ENCODE data around the gene ARFGEF3.

The ARFGEF3 gene

GRCh38 chr6:138219398-138219797 lies 57.7 kb downstream of the ARFGEF3 start:
- Histone ChIP-seq H3K79me1 (replicated peaks; ENCODE audit: low read length, poor library complexity, severe bottlenecking) (no peaks in the 10 kb centered on the region), H3K4me1 (ENCODE audit: control insufficient read depth, insufficient read depth, low read depth, low read length) (no peaks in the 10 kb centered on the region), H3K4me3 (ENCODE audit: insufficient read depth in 1 of 2, low read depth in 1 of 2, low read length in 2 of 2) (no peak overlapping the region), H3K27ac (ENCODE audit: low read length, poor library complexity, severe bottlenecking) (no peak overlapping the region), H3K18ac (ENCODE audit: low read depth in 1 of 2, low read length in 2 of 2) (peak overlapping the region in 1 of 2 experiments; percentile 48), H2BK15ac (ENCODE audit: low read depth, poor library complexity, severe bottlenecking) (no peak overlapping the region), H3K23ac (ENCODE audit: low read length in 2 of 2) (no peak overlapping the region), H4K8ac (ENCODE audit: low read length) (no peak overlapping the region), H3K27me3 (ENCODE audit: control insufficient read depth in 1 of 2, insufficient read depth in 1 of 2, low read length in 2 of 2) (peaks cover 0 to 18% of the 10 kb centered on the region in 2 experiments), H2AK5ac (ENCODE audit: low read length, severe bottlenecking) (no peak overlapping the region), H3K4ac (ENCODE audit: low read depth in 1 of 2, low read length in 2 of 2) (no peak overlapping the region), H3K9me3 (ENCODE audit: control insufficient read depth, low read length) (no peaks in the 10 kb centered on the region), H2BK5ac (ENCODE audit: low read depth, low read length, poor library complexity, severe bottlenecking) (no peak overlapping the region), H2AFZ (ENCODE audit: low read depth, low read length) (no peak overlapping the region), H3K9ac (ENCODE audit: low read length) (no peak overlapping the region), H3K14ac (ENCODE audit: low read length in 2 of 2) (no peak overlapping the region), H4K91ac (ENCODE audit: low read length) (no peak overlapping the region), H3K36me3 (ENCODE audit: control insufficient read depth in 1 of 2, insufficient read depth in 2 of 2, low read depth in 1 of 2, low read length in 2 of 2) (no peaks in the 10 kb centered on the region), H3K4me2 (ENCODE audit: low read length, poor library complexity, severe bottlenecking) (no peak overlapping the region), H2BK120ac (ENCODE audit: low read depth, low read length) (no peak overlapping the region), H2BK12ac (ENCODE audit: low read length in 2 of 2) (no peak overlapping the region)
- no peak for DNase-seq
- 79% methylated on average over 1 of the region's 3 CpGs for WGBS

GRCh38 chr6:138219901-138220300 lies 58.2 kb downstream of the ARFGEF3 start:
- no peak overlapping the region for H2BK15ac ChIP-seq (ENCODE audit: low read depth, poor library complexity, severe bottlenecking)
- WGBS, result 98% methylated on average over 3 of the region's 4 CpGs
- H4K8ac ChIP-seq (ENCODE audit: low read length), result no peak overlapping the region
- no peak overlapping the region for H3K9ac ChIP-seq (ENCODE audit: low read length)
- no peak overlapping the region for H3K23ac ChIP-seq (ENCODE audit: low read length in 2 of 2)
- no peak overlapping the region for H2AK5ac ChIP-seq (ENCODE audit: low read length, severe bottlenecking)
- no peak for DNase-seq
- no peak overlapping the region for H2AFZ ChIP-seq (ENCODE audit: low read depth, low read length)
- no peak overlapping the region for H3K14ac ChIP-seq (ENCODE audit: low read length in 2 of 2)
- no peak overlapping the region for H4K91ac ChIP-seq (ENCODE audit: low read length)
- H3K36me3 ChIP-seq (ENCODE audit: control insufficient read depth in 1 of 2, insufficient read depth in 2 of 2, low read depth in 1 of 2, low read length in 2 of 2), result no peaks in the 10 kb centered on the region
- no peak overlapping the region for H3K18ac ChIP-seq (ENCODE audit: low read depth in 1 of 2, low read length in 2 of 2)
- H3K27ac ChIP-seq (ENCODE audit: low read length, poor library complexity, severe bottlenecking), result no peak overlapping the region
- H3K4me3 ChIP-seq (ENCODE audit: insufficient read depth in 1 of 2, low read depth in 1 of 2, low read length in 2 of 2), result no peak overlapping the region
- peaks cover 0 to 14% of the 10 kb centered on the region in 2 experiments for H3K27me3 ChIP-seq (ENCODE audit: control insufficient read depth in 1 of 2, insufficient read depth in 1 of 2, low read length in 2 of 2)
- H3K9me3 ChIP-seq (ENCODE audit: control insufficient read depth, low read length), result no peaks in the 10 kb centered on the region
- H3K4me1 ChIP-seq (ENCODE audit: control insufficient read depth, insufficient read depth, low read depth, low read length), result no peaks in the 10 kb centered on the region
- no peak overlapping the region for H2BK12ac ChIP-seq (ENCODE audit: low read length in 2 of 2)
- no peak overlapping the region for H2BK120ac ChIP-seq (ENCODE audit: low read depth, low read length)
- no peak overlapping the region for H2BK5ac ChIP-seq (ENCODE audit: low read depth, low read length, poor library complexity, severe bottlenecking)
- H3K79me1 ChIP-seq (replicated peaks; ENCODE audit: low read length, poor library complexity, severe bottlenecking), result no peaks in the 10 kb centered on the region
- no peak overlapping the region for H3K4me2 ChIP-seq (ENCODE audit: low read length, poor library complexity, severe bottlenecking)
- H3K4ac ChIP-seq (ENCODE audit: low read depth in 1 of 2, low read length in 2 of 2), result no peak overlapping the region

- Histone ChIP-seq H2BK120ac (ENCODE audit: low read depth, low read length) (no peak overlapping the region), H3K36me3 (ENCODE audit: control insufficient read depth in 1 of 2, insufficient read depth in 2 of 2, low read depth in 1 of 2, low read length in 2 of 2) (no peaks in the 10 kb centered on the region), H3K27me3 (ENCODE audit: control insufficient read depth in 1 of 2, insufficient read depth in 1 of 2, low read length in 2 of 2) (peaks cover 0 to 7% of the 10 kb centered on the region in 2 experiments), H2AK5ac (ENCODE audit: low read length, severe bottlenecking) (no peak overlapping the region), H3K4me1 (ENCODE audit: control insufficient read depth, insufficient read depth, low read depth, low read length) (no peaks in the 10 kb centered on the region), H3K9me3 (ENCODE audit: control insufficient read depth, low read length) (no peaks in the 10 kb centered on the region), H3K23ac (ENCODE audit: low read length in 2 of 2) (no peak overlapping the region), H4K8ac (ENCODE audit: low read length) (no peak overlapping the region), H4K91ac (ENCODE audit: low read length) (no peak overlapping the region), H2BK5ac (ENCODE audit: low read depth, low read length, poor library complexity, severe bottlenecking) (no peak overlapping the region), H3K4ac (ENCODE audit: low read depth in 1 of 2, low read length in 2 of 2) (no peak overlapping the region), H3K18ac (ENCODE audit: low read depth in 1 of 2, low read length in 2 of 2) (no peak overlapping the region), H3K4me2 (ENCODE audit: low read length, poor library complexity, severe bottlenecking) (no peak overlapping the region), H3K79me1 (replicated peaks; ENCODE audit: low read length, poor library complexity, severe bottlenecking) (no peaks in the 10 kb centered on the region), H2BK12ac (ENCODE audit: low read length in 2 of 2) (no peak overlapping the region), H2BK15ac (ENCODE audit: low read depth, poor library complexity, severe bottlenecking) (no peak overlapping the region), H3K27ac (ENCODE audit: low read length, poor library complexity, severe bottlenecking) (no peak overlapping the region), H3K14ac (ENCODE audit: low read length in 2 of 2) (no peak overlapping the region), H2AFZ (ENCODE audit: low read depth, low read length) (no peak overlapping the region), H3K9ac (ENCODE audit: low read length) (no peak overlapping the region), H3K4me3 (ENCODE audit: insufficient read depth in 1 of 2, low read depth in 1 of 2, low read length in 2 of 2) (no peak overlapping the region)
- no peak for DNase-seq
- WGBS, result 89% methylated on average over 4 of the region's 4 CpGs
Measured at GRCh38 chr6:138222901-138223546, 61.3 kb downstream of the ARFGEF3 start.

GRCh38 chr6:138225953-138226352 lies 64.2 kb downstream of the ARFGEF3 start:
- H2BK5ac ChIP-seq (ENCODE audit: low read depth, low read length, poor library complexity, severe bottlenecking), result no peak overlapping the region
- H3K27me3 ChIP-seq (ENCODE audit: control insufficient read depth in 1 of 2, insufficient read depth in 1 of 2, low read length in 2 of 2), result peaks cover 0 to 6% of the 10 kb centered on the region in 2 experiments
- no peak overlapping the region for H2AK5ac ChIP-seq (ENCODE audit: low read length, severe bottlenecking)
- no peak overlapping the region for H3K4me2 ChIP-seq (ENCODE audit: low read length, poor library complexity, severe bottlenecking)
- no peaks in the 10 kb centered on the region for H3K9me3 ChIP-seq (ENCODE audit: control insufficient read depth, low read length)
- H3K79me1 ChIP-seq (replicated peaks; ENCODE audit: low read length, poor library complexity, severe bottlenecking), result no peaks in the 10 kb centered on the region
- no peak overlapping the region for H3K23ac ChIP-seq (ENCODE audit: low read length in 2 of 2)
- no peak overlapping the region for H2BK12ac ChIP-seq (ENCODE audit: low read length in 2 of 2)
- no peak overlapping the region for H3K4me3 ChIP-seq (ENCODE audit: insufficient read depth in 1 of 2, low read depth in 1 of 2, low read length in 2 of 2)
- no peak overlapping the region for H3K4ac ChIP-seq (ENCODE audit: low read depth in 1 of 2, low read length in 2 of 2)
- WGBS, result 93% methylated on average over 4 of the region's 4 CpGs
- H4K8ac ChIP-seq (ENCODE audit: low read length), result no peak overlapping the region
- no peak for DNase-seq
- no peak overlapping the region for H2BK15ac ChIP-seq (ENCODE audit: low read depth, poor library complexity, severe bottlenecking)
- no peak overlapping the region for H3K27ac ChIP-seq (ENCODE audit: low read length, poor library complexity, severe bottlenecking)
- H3K9ac ChIP-seq (ENCODE audit: low read length), result no peak overlapping the region
- H2BK120ac ChIP-seq (ENCODE audit: low read depth, low read length), result no peak overlapping the region
- no peak overlapping the region for H3K18ac ChIP-seq (ENCODE audit: low read depth in 1 of 2, low read length in 2 of 2)
- no peak overlapping the region for H2AFZ ChIP-seq (ENCODE audit: low read depth, low read length)
- no peaks in the 10 kb centered on the region for H3K4me1 ChIP-seq (ENCODE audit: control insufficient read depth, insufficient read depth, low read depth, low read length)
- no peaks in the 10 kb centered on the region for H3K36me3 ChIP-seq (ENCODE audit: control insufficient read depth in 1 of 2, insufficient read depth in 2 of 2, low read depth in 1 of 2, low read length in 2 of 2)
- H4K91ac ChIP-seq (ENCODE audit: low read length), result no peak overlapping the region
- no peak overlapping the region for H3K14ac ChIP-seq (ENCODE audit: low read length in 2 of 2)
